ENCODE data around the gene RAP1A. TPM values are rescaled to one million over a fixed set of nuclear protein-coding genes. Genes with fewer than 3 reads are reported as not detected.
"Not testable (repeated sequence)": the region's sequence is repeated elsewhere in the genome, so short reads cannot be mapped to it uniquely, and the experiment has no call there.

Gene RAP1A
- polyA plus RNA-seq, 4 donors: 67.6 to 89.2 (median 84.5) TPM

DNA sequence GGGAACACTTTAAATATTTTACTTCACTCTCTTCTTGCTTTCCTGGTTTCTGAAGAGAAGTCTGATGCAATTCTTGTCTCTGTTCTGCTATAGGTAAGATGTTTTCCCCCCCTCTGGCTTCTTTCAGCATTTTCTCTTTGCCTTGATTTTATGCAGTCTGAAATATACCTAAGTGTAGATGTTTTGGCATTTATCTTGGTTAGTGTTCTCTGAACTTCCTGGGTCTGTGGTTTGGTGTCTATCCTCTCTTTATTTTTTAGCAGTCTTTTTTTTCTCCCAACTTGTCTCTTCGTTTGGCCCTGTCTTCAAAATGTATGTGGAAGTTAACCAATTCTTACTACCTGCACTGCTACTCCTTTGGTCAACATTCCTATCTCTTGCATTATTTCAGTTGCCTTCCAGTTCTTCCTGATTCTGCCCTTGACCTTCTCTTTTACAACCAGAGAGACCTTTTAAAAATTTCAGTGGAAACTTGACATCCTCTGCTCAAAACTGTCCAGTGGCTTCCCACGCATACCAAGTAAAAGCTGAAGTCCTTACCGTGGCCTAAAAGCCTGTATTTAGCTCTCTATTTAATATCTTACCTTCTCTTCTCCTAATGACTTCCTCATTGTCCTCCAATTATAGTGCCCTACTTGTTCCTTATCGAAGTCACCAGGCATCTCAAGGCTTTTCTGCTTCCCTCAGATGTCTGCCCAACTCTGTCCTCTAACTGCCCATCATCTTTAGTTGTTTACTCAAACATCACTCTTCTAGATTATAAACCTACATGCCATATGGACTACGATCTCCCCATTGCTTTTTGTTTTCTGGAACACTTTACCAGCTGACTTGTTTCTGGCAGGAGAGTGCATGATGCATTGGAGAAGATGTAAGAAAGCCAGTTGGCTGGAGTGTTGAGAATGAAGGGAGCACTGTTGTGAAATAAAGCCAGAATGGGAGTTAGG, 40.9 kb downstream of the RAP1A start:
- DNase-seq (ENCODE audit: low read depth in 4 of 4, low spot score in 3 of 4): no peak

- DNase-seq (ENCODE audit: low read depth in 4 of 4, low spot score in 3 of 4): no peak
Measured at GRCh38 chr1:111664652-111665051, 45.1 kb downstream of the RAP1A start.

DNA sequence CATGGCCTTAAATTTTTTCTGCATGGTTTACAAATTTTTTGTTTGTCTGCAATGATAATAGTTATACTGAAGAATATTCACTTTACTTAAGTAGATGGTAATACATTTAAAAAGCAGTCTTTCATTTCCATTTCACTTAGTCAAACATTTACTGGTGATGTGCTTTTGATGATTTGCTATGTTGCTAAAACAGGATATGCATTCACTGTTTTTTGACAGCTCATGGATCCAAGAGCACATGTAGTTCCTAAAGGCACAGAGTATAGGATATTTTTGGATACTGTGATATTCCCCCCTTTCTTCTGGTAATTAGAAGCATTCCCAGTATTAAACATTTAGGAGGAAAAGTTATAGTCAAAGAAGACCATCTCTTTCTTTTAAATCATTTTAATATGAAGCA, 45.9 kb downstream of the RAP1A start:
- DNase-seq (ENCODE audit: low read depth in 4 of 4, low spot score in 3 of 4): no peak

GRCh38 chr1:111666828-111667227, 47.2 kb downstream of the RAP1A start:
- DNase-seq (ENCODE audit: low read depth in 4 of 4, low spot score in 3 of 4): no peak

DNA sequence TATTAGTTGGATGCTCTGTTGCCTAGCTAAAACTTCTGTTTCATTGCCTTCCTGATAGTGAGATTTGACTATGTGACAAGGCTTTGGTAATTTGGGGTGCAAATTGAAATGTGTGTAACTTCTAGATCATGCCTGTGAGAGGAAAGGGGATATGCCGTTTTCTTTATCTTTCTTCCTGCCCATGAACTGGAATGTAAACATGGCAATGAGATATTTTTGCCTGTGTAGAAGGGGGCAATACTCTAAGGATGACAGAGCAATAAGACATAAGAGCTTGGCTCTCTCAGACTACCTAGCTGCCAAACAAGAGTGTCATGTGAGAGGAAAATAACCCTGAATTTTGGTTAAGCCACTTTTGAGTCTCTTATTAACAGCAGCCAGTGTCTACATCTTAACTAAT, 49.7 kb downstream of the RAP1A start:
- no peak for DNase-seq (ENCODE audit: low read depth in 4 of 4, low spot score in 3 of 4)

DNA sequence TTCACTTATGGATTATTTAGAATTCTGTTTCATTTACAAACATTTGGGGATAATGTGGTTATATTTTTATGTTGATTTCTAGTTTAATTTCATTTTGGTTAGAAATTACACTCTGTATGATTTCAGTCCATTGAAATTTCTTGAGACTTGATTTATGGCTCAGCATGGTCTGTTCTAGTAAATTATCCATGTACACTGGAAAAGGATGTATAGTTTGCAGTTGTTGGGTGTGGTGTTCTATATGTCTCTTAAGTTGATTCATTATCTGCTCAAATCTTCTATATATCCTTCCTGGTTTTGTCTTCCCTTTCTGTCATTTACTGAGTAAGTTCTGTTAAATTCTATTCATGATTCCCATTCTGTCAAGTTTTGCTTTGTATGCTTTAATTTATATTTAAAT, 52.3 kb downstream of the RAP1A start:
- DNase-seq (ENCODE audit: low read depth in 4 of 4, low spot score in 3 of 4): no peak

DNA sequence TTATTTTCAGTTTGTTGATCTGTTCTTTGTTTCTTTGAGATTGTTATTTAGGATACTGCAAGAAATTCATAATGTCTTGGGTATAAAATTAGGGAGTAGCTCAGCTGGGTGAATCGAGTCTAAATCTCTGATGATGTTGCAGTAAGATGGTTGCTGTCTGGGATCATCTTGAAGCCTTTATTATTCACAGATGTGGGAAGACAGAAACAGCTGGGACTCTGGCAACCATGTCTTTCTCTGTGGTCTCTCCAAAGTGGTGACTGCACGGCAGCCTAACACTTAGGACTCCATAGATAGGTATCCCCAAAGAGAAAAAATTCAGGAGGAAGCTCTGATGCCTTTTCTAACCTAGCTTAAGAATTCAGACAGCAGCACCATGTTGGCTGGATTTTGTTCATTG, 52.7 kb downstream of the RAP1A start:
- no peak for DNase-seq (ENCODE audit: low read depth in 4 of 4, low spot score in 3 of 4)

DNA sequence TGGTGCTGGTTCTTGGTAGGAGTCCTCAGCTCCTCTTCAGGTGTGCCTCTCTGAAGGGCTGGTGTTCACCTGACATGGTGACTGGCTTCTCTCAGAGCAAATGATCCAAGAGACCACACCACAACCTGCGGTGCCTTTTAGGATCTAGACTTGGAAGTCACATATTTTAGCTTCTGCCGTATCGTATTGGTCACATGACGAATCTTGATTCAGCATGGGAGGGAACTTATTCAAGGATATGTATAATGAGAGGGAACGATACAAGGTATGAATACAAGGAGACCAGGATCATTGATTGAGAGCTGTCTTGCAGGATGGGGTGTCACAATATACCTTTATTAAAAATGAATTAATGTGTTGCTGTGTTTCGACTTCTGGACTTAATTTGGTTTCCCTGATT, 58.0 kb downstream of the RAP1A start:
- DNase-seq (ENCODE audit: low read depth in 4 of 4, low spot score in 3 of 4): no peak

DNA sequence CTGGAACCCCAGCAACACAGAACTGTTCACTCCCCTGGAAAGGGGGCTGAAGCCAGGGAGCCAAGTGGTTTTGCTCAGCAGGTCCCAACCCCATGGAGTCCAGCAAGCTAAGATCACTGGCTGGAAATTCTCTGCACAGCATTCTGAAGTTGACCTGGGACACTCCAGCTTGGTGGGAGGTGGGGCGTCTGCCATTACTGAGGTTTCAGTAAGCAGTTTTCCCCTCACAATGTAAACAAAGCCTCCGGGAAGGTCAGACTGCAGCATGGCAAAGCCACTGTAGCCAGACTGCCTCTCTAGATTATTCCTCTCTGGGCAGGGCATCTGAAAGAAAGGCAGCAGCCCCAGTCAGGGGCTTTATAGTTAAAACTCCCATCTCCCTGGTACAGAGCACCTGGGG, 60.0 kb downstream of the RAP1A start:
- DNase-seq (ENCODE audit: low read depth in 4 of 4, low spot score in 3 of 4): no peak

GRCh38 chr1:111680212-111680800, 60.7 kb downstream of the RAP1A start:
- not testable (repeated sequence) for DNase-seq (ENCODE audit: low read depth in 4 of 4, low spot score in 3 of 4)

GRCh38 chr1:111685293-111686153, 65.9 kb downstream of the RAP1A start:
- not testable (repeated sequence) for DNase-seq (ENCODE audit: low read depth in 4 of 4, low spot score in 3 of 4)

GRCh38 chr1:111690306-111690617, 70.7 kb downstream of the RAP1A start:
- peak; percentile 31 to 61 (median 44) for DNase-seq (ENCODE audit: low read depth in 4 of 4, low spot score in 3 of 4)

- DNase-seq (ENCODE audit: low read depth in 4 of 4, low spot score in 3 of 4): no peak
Measured at GRCh38 chr1:111691886-111692285, 72.3 kb downstream of the RAP1A start.

- DNase-seq (ENCODE audit: low read depth in 4 of 4, low spot score in 3 of 4): no peak
Measured at GRCh38 chr1:111695801-111696200, 76.2 kb downstream of the RAP1A start.

DNA sequence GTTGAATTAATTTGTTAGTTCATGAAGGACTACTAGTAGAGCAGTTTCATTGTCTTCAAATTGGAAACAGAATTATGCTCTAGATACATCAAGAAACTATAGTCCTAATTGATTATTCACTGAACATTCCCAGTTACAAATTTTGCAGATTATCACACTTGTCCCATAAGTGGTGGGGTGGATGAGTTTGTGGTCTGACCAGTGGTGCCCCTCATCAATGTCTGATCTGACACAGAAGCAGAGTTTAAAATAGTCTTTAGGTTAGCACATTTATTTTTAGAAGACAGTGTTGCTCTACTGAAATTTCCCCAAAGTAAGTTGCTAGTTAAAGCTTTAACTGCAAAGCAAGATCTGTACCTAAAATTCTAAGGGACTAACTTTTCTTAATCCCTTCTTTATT, 76.7 kb downstream of the RAP1A start:
- DNase-seq (ENCODE audit: low read depth in 4 of 4, low spot score in 3 of 4): no peak

- no peak for DNase-seq (ENCODE audit: low read depth in 4 of 4, low spot score in 3 of 4)
Measured at GRCh38 chr1:111699268-111699667, 79.7 kb downstream of the RAP1A start.

DNA sequence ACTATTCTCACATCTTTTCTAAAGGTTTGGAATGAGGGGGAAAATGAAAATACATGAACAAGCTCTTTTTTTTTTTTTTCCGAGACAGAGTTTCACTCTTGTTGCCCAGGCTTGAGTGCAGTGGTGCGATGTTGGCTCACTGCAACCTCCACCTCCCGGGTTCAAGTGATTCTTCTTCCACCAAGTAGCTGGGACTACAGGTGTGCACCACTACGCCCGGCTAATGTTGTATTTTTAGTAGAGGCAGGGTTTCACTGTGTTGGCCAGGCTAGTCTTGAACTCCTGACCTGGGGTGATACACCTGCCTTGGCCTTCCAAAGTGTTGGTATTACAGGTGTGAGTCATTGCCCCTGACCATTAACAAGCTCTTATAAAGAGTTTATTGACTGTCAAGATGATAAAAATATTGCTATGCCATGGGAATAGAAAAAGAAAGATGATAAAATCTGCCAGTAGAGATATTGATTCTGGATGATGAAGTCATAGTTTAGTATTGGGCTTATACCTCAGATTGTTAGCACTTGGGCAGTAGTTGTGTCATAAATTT, 83.0 kb downstream of the RAP1A start:
- no peak for DNase-seq (ENCODE audit: low read depth in 4 of 4, low spot score in 3 of 4)

GRCh38 chr1:111704240-111704639, 84.7 kb downstream of the RAP1A start:
- DNase-seq (ENCODE audit: low read depth in 4 of 4, low spot score in 3 of 4): no peak

- no peak for DNase-seq (ENCODE audit: low read depth in 4 of 4, low spot score in 3 of 4)
Measured at GRCh38 chr1:111704776-111705175, 85.2 kb downstream of the RAP1A start.

DNA sequence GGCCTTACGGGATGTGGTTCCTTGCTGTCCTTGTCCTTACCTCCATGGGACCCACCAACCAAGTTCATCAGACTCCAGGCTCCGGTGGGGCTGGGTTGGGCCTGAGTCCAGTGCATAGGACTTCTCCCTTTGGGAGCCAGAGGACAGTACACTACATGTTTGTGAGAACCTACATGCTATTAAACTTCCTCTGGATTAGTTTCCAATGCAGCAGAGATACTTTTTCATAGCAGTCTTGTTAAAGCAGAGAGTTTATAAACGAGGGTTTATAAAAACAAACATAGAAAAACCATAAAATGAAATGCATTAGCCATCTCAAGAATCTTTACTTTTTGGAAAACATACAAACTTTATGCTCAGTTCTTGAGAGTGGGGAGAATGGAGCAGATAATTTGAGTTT, 86.3 kb downstream of the RAP1A start:
- DNase-seq (ENCODE audit: low read depth in 4 of 4, low spot score in 3 of 4): no peak

GRCh38 chr1:111706921-111707320, 87.3 kb downstream of the RAP1A start:
- no peak for DNase-seq (ENCODE audit: low read depth in 4 of 4, low spot score in 3 of 4)

All from left renal pelvis (tissue), 4 donors.